D721Med (cell line): Measurements from ENCODE around the gene SKAP1.
"Not testable (repeated sequence)": the region's sequence is repeated elsewhere in the genome, so short reads cannot be mapped to it uniquely, and the experiment has no call there.

Experiments used
- DNase-seq: peaks from one replicate; pipeline ENCODE4 v3.0.0; 2011; ENCODE audit warnings: low spot score; ENCODE audit not compliant: insufficient read length
- FAIRE-seq: peaks from 2 replicates; lab custom pipeline; 2011; peaks lifted over from hg19 to GRCh38; lab: Jason Lieb, UNC
- CTCF ChIP-seq: IDR thresholded peaks from 2 replicates; pipeline ENCODE4 v1.5.1; 2012; ENCODE audit warnings: mild to moderate bottlenecking, control low read depth; ENCODE audit not compliant: insufficient read depth; ENCODE audit errors: missing control alignments

The SKAP1 gene

GRCh38 chr17:48378238-48378637 is 51.8 kb downstream of the SKAP1 start:
- TF ChIP-seq CTCF = no peak
- no peak for FAIRE-seq
- DNase-seq = no peak

GRCh38 chr17:48376682-48377325 is 53.2 kb downstream of the SKAP1 start:
- no peak for TF ChIP-seq CTCF
- FAIRE-seq = no peak
- no peak for DNase-seq

GRCh38 chr17:48375356-48375755 is 54.7 kb downstream of the SKAP1 start:
- TF ChIP-seq CTCF = no peak
- FAIRE-seq (no peak), DNase-seq (no peak)

GRCh38 chr17:48374650-48375230 is 55.3 kb downstream of the SKAP1 start:
- no peak for FAIRE-seq
- TF ChIP-seq CTCF = peak; percentile 80

GRCh38 chr17:48373883-48374282 is 56.1 kb downstream of the SKAP1 start:
- TF ChIP-seq CTCF = no peak
- FAIRE-seq (no peak), DNase-seq (no peak)

More at GRCh38 chr17:48374650-48375230, 55.3 kb downstream of the SKAP1 start:
- no peak for DNase-seq

GRCh38 chr17:48373130-48373830 is 56.7 kb downstream of the SKAP1 start:
- TF ChIP-seq CTCF = no peak
- no peak for FAIRE-seq
- DNase-seq = no peak

- FAIRE-seq = not testable (repeated sequence)
Measured at GRCh38 chr17:48368967-48369366, 61.0 kb downstream of the SKAP1 start.

More at GRCh38 chr17:48368967-48369366, 61.0 kb downstream of the SKAP1 start:
- DNase-seq = not testable (repeated sequence)
